CD4-positive, alpha-beta T cell (primary cell): ENCODE data around the gene PPP1R27. TPM values are rescaled to one million over a fixed set of nuclear protein-coding genes. Genes with fewer than 3 reads are reported as not detected.
A peak's percentile ranks its signal among the peaks of the same experiment; 100 is the strongest.

Experiments used
- ATAC-seq: fragments of 200-7000 bp; cut with Tn5 transposase; one replicate; pipeline ENCODE4 v1.10.0; 2022; ENCODE audit warnings: mild to moderate bottlenecking; ENCODE audit not compliant: poor library complexity
- CTCF ChIA-PET: fragments of 350-600 bp; sonication (Branson Sonifier 250); formaldehyde crosslinking; loops from one replicate; lab custom pipeline; 2021; ENCODE audit warnings: antibody characterized with exemption, inconsistent platforms; lab: Charles Lee
- POLR2A ChIA-PET: fragments of 350-600 bp; sonication (Branson Sonifier 250); formaldehyde crosslinking; loops from one replicate; lab custom pipeline; 2021; ENCODE audit warnings: antibody characterized with exemption, inconsistent platforms; lab: Charles Lee
- DNase-seq, 14 experiments: peaks; one replicate each; pipeline ENCODE4 v3.0.0-alpha.2; 2013 to 2020; ENCODE audit warnings: mixed read lengths in 2 of 14
- H3K27ac ChIP-seq, 2 donors: one replicate each; pipeline versions ENCODE4 v1.5.1 to v1.7.0; 2013; ENCODE audit warnings: low read length in 2 of 2, low read depth in 1 of 2, mild to moderate bottlenecking in 1 of 2
- H3K27me3 ChIP-seq, 2 experiments: 1 replicate in 1 of 2; 2 replicates in 1 of 2; pipeline versions ENCODE4 v1.6.1 to v1.7.0; 2013; ENCODE audit warnings: low read length in 2 of 2, control low read depth in 1 of 2, mild to moderate bottlenecking in 1 of 2, moderate library complexity in 1 of 2; ENCODE audit not compliant: insufficient read depth in 2 of 2, control insufficient read depth in 1 of 2
- H3K36me3 ChIP-seq: one replicate; pipeline ENCODE4 v1.6.1; 2013; ENCODE audit warnings: low read length, control low read depth; ENCODE audit not compliant: insufficient read depth
- H3K4me1 ChIP-seq: one replicate; pipeline ENCODE4 v1.6.1; 2013; ENCODE audit warnings: low read length, control low read depth; ENCODE audit not compliant: insufficient read depth
- H3K4me3 ChIP-seq: one replicate; pipeline ENCODE4 v1.5.1; 2013; ENCODE audit warnings: mild to moderate bottlenecking, low read length, moderate library complexity
- H3K9me3 ChIP-seq, 2 experiments: 1 replicate in 1 of 2; 2 replicates in 1 of 2; pipeline versions ENCODE4 v1.6.1 to v1.7.0; 2013; ENCODE audit warnings: low read length in 2 of 2, mild to moderate bottlenecking in 2 of 2, control low read depth in 1 of 2, moderate library complexity in 1 of 2; ENCODE audit not compliant: control insufficient read depth in 1 of 2, insufficient read depth in 1 of 2
- H3K27ac Mint-ChIP-seq: one replicate; pipeline ENCODE4 v1.8.0; 2020; ENCODE audit warnings: mixed read lengths
- H3K27me3 Mint-ChIP-seq: one replicate; pipeline ENCODE4 v1.8.0; 2021; ENCODE audit warnings: mixed read lengths
- H3K36me3 Mint-ChIP-seq: one replicate; pipeline ENCODE4 v1.8.0; 2021; ENCODE audit warnings: low read depth, mixed read lengths
- H3K4me1 Mint-ChIP-seq: one replicate; pipeline ENCODE4 v1.8.0; 2021; ENCODE audit warnings: low read depth, mixed read lengths
- H3K4me3 Mint-ChIP-seq: one replicate; pipeline ENCODE4 v1.8.0; 2020; ENCODE audit warnings: mild to moderate bottlenecking, mixed read lengths
- H3K9me3 Mint-ChIP-seq: one replicate; pipeline ENCODE4 v1.8.0; 2020; ENCODE audit warnings: mixed read lengths
- CTCF ChIP-seq: fragments of 200-600 bp; IDR thresholded peaks from one replicate; pipeline ENCODE4 v1.8.0; 2022; ENCODE audit warnings: antibody characterized with exemption, mild to moderate bottlenecking
- intact Hi-C, 2 experiments: fragments of 100-400 bp; cut with DNase I in 1 of 2; cut with micrococcal nuclease in 1 of 2; formaldehyde crosslinking; loops; one replicate each; pipeline versions ENCODE4 v1.15.1 to v1.9.0; 2023 to 2025; cut with DNase I, micrococcal nuclease
- total RNA-seq, 174 experiments: library from RNA in 2 of 174; stranded (reverse) in 2 of 174; gene quantifications; one replicate each; pipeline ENCODE4 v1.2.3 and lab custom pipeline; 2021 to 2026

PPP1R27 gene
- total RNA-seq, 2 experiments from 2014 or later, result not detected

GRCh38 chr17:81832608-81833159 lies 2.2 kb downstream of the PPP1R27 start:
- Mint-ChIP-seq H3K27ac (peak overlapping the region; percentile 88), H3K27me3 (no peaks in the 10 kb centered on the region), H3K4me3 (peak overlapping the region; percentile 93), H3K4me1 (peaks cover 19% of the 10 kb centered on the region), H3K9me3 (no peaks in the 10 kb centered on the region), H3K36me3 (peaks cover 7% of the 10 kb centered on the region)
- ATAC-seq, result peak; percentile 48
- Histone ChIP-seq H3K27me3 (no peaks in the 10 kb centered on the region), H3K27ac (peak overlapping the region; percentile 59 to 64), H3K4me1 (peaks cover 28% of the 10 kb centered on the region), H3K4me3 (peak overlapping the region; percentile 80), H3K36me3 (peaks cover 5% of the 10 kb centered on the region), H3K9me3 (no peaks in the 10 kb centered on the region)
- TF ChIP-seq CTCF, result no peak
- CTCF ChIA-PET, result interaction anchor here (1.7 kb wide), 1 partner anchor 127 kb away, joined by 5 read pairs; no protein-coding TSS in a partner anchor
- intact Hi-C loops, result loop anchor here (1.0 to 5.0 kb wide), 5 partner anchors 28 to 85 kb away; partner anchors contain the start of genes P4HB (in 2 of the 2), ALYREF (in 1 of the 2), ANAPC11 (in 1 of the 2) and ARHGDIA (in 1 of the 2)
- POLR2A ChIA-PET, result interaction anchor here (1.1 to 2.8 kb wide), 9 partner anchors 10 to 149 kb away, joined by 3 to 13 read pairs (median 6); partner anchors contain the start of genes ARL16, HGS, MRPL12 and P4HB
- peak in 7 of 14 experiments; percentile 8 to 62 (median 19) for DNase-seq

GRCh38 chr17:81831957-81832607 lies 2.8 kb downstream of the PPP1R27 start:
- Histone ChIP-seq H3K27ac (peak overlapping the region; percentile 59 to 64), H3K4me1 (peaks cover 28% of the 10 kb centered on the region), H3K4me3 (peak overlapping the region; percentile 80), H3K36me3 (peaks cover 5% of the 10 kb centered on the region), H3K27me3 (no peaks in the 10 kb centered on the region), H3K9me3 (no peaks in the 10 kb centered on the region)
- ChIA-PET CTCF (no interaction called here), POLR2A (interaction anchor here (2.8 kb wide), 1 partner anchor 129 kb away, joined by 13 read pairs; the partner anchor contains the start of gene MRPL12)
- Mint-ChIP-seq H3K4me3 (peak overlapping the region; percentile 93), H3K27me3 (no peaks in the 10 kb centered on the region), H3K4me1 (peaks cover 19% of the 10 kb centered on the region), H3K36me3 (peaks cover 7% of the 10 kb centered on the region), H3K27ac (peak overlapping the region; percentile 88), H3K9me3 (no peaks in the 10 kb centered on the region)
- intact Hi-C loops, result loop anchor here (2.0 to 5.0 kb wide), 4 partner anchors 29 to 85 kb away; partner anchors contain the start of genes ALYREF (in 1 of the 2), ANAPC11 (in 1 of the 2), ARHGDIA (in 1 of the 2) and P4HB (in 1 of the 2)
- peak; percentile 70 for ATAC-seq
- peak in 13 of 14 experiments; percentile 15 to 79 (median 35) for DNase-seq
- TF ChIP-seq CTCF, result no peak

DNA sequence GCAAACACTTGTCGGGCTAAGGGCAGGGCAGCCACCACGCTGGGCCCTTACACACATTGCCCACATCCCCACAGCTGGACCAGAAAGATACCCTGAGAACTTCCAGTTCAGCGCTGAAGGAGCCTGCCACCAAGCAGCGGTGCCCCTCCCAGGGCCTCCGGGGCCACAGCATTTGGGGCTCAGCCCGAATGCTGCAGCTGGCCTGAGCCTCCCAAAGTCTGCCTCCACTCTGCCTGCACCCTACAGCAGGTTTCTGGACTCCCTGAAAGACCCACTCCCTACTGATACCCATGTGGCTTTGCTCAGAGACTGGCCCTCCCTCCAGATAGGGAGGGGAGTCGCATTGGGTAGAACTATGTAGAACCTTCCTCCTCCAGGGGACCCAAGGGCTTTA lies 3.3 kb downstream of the PPP1R27 start:
- H3K36me3 Mint-ChIP-seq, result peaks cover 7% of the 10 kb centered on the region
- ChIA-PET CTCF (no interaction called here), POLR2A (interaction anchor here (2.8 kb wide), 1 partner anchor 128 kb away, joined by 13 read pairs; the partner anchor contains the start of gene MRPL12)
- H3K36me3 ChIP-seq, result peaks cover 5% of the 10 kb centered on the region
- TF ChIP-seq CTCF, result no peak
- peaks cover 28% of the 10 kb centered on the region for H3K4me1 ChIP-seq
- no peaks in the 10 kb centered on the region for H3K9me3 Mint-ChIP-seq
- no peaks in the 10 kb centered on the region for H3K27me3 ChIP-seq
- peak overlapping the region; percentile 93 for H3K4me3 Mint-ChIP-seq
- ATAC-seq (no peak), DNase-seq (no peak)
- H3K9me3 ChIP-seq, result no peaks in the 10 kb centered on the region
- no peak overlapping the region for H3K4me3 ChIP-seq
- peaks cover 19% of the 10 kb centered on the region for H3K4me1 Mint-ChIP-seq
- intact Hi-C loops, result loop anchor here in 1 of 2 experiments (5.0 kb wide), 3 partner anchors 41 to 86 kb away; partner anchors contain the start of genes ALYREF, ANAPC11, ARHGDIA and SIRT7
- H3K27ac Mint-ChIP-seq, result peak overlapping the region; percentile 88
- H3K27me3 Mint-ChIP-seq, result no peaks in the 10 kb centered on the region
- H3K27ac ChIP-seq, result peak overlapping the region in 1 of 2 donors; percentile 59
